Measurements from ENCODE around the gene MT1B. TPM values are rescaled to one million over a fixed set of nuclear protein-coding genes. Genes with fewer than 3 reads are reported as not detected.
A peak's percentile ranks its signal among the peaks of the same experiment; 100 is the strongest.

Gene MT1B
- total and polyA plus RNA-seq, 2 of the 13 experiments (the other 11 are each of a cell fraction or from before 2014, with no cell fraction given): 0.89 TPM; not detected in 1

- H3K79me2 ChIP-seq (ENCODE audit: insufficient read depth, low read length): no peaks in the 10 kb centered on the region
- H3K27me3 ChIP-seq (ENCODE audit: control insufficient read depth in 1 of 2, insufficient read depth in 2 of 2, low read length in 2 of 2): peaks cover 7 to 43% of the 10 kb centered on the region in 2 experiments
- no peaks in the 10 kb centered on the region for H3K36me3 ChIP-seq (replicated peaks in 1 of 2; ENCODE audit: control insufficient read depth in 1 of 2, insufficient read depth in 2 of 2, low read length in 2 of 2)
- intact Hi-C loops (cut with micrococcal nuclease; ENCODE audit: unreplicated experiment) (loop anchor here (5.0 kb wide), 1 partner anchor 192 kb away; no protein-coding TSS in a partner anchor), in situ Hi-C loops (cut with HindIII; ENCODE audit: extremely low pct_ligation_motif_present, low pct_unique_long_range_greater_than_20kb) (no loop called here)
- no peak for TF ChIP-seq ZBTB34 (CRISPR knock-in tag; IDR thresholded peaks at IDR 0.05)
- no peak for TF ChIP-seq KDM1A (CRISPR knock-in tag; IDR thresholded peaks at IDR 0.05)
- 0 out of 2 replicates have a peak, but pooled peaks have one; percentile 3 for TF ChIP-seq KDM5B (CRISPR knock-in tag; IDR thresholded peaks at IDR 0.05; ENCODE audit: borderline replicate concordance)
- no peak for TF ChIP-seq ZMYM2 (CRISPR knock-in tag; IDR thresholded peaks at IDR 0.05)
- 43% methylated on average over 19 of the region's 19 CpGs for WGBS (ENCODE audit: low lambda C conversion rate)
- H2AFZ ChIP-seq (ENCODE audit: low read length): no peak overlapping the region
- H3K4me1 ChIP-seq (ENCODE audit: insufficient read depth, low read length): peaks cover 27% of the 10 kb centered on the region
- DNase-seq (ENCODE audit: low spot score): no peak
- POLR2A ChIA-PET: interaction anchor here (1.1 kb wide), 1 partner anchor 45 kb away, joined by 3 read pairs; the partner anchor contains the start of gene MT1E
- no peak overlapping the region for H3K27ac ChIP-seq (ENCODE audit: extremely low read length, insufficient read depth, low read length)
- no peak for ATAC-seq
- CTCF ChIA-PET (ENCODE audit: low intra/inter-chr PET ratio, low total read pairs): no interaction called here
- H3K9me3 ChIP-seq (ENCODE audit: low read length): no peaks in the 10 kb centered on the region
- no peaks in the 10 kb centered on the region for H4K20me1 ChIP-seq (ENCODE audit: insufficient read depth, low read length)
- BruUV-seq (replicated peaks): no TSS peak
- no peak overlapping the region for H3K9ac ChIP-seq (ENCODE audit: insufficient read depth, low read depth, low read length)
- H3K4me3 ChIP-seq (replicated peaks in 1 of 3; ENCODE audit: insufficient read depth in 1 of 3, low read depth in 2 of 3, low read length in 3 of 3): no peak overlapping the region
- H3K4me2 ChIP-seq (ENCODE audit: low read depth, low read length): no peak overlapping the region
- FAIRE-seq: no peak
These were observed 18.3 kb downstream of the MT1B start for GRCh38 chr16:56669840-56670619.

- in situ Hi-C loops (cut with HindIII; ENCODE audit: extremely low pct_ligation_motif_present, low pct_unique_long_range_greater_than_20kb) (no loop called here), intact Hi-C loops (cut with micrococcal nuclease; ENCODE audit: unreplicated experiment) (loop anchor here (5.0 kb wide), 1 partner anchor 192 kb away; no protein-coding TSS in a partner anchor)
- H3K36me3 ChIP-seq (replicated peaks in 1 of 2; ENCODE audit: control insufficient read depth in 1 of 2, insufficient read depth in 2 of 2, low read length in 2 of 2): no peaks in the 10 kb centered on the region
- DNase-seq (ENCODE audit: low spot score): no peak
- H4K20me1 ChIP-seq (ENCODE audit: insufficient read depth, low read length): no peaks in the 10 kb centered on the region
- WGBS (ENCODE audit: low lambda C conversion rate): 30% methylated on average over 2 of the region's 2 CpGs
- H3K27ac ChIP-seq (ENCODE audit: extremely low read length, insufficient read depth, low read length): no peak overlapping the region
- no peaks in the 10 kb centered on the region for H3K79me2 ChIP-seq (ENCODE audit: insufficient read depth, low read length)
- ChIA-PET POLR2A (interaction anchor here (1.1 kb wide), 1 partner anchor 45 kb away, joined by 3 read pairs; the partner anchor contains the start of gene MT1E), CTCF (ENCODE audit: low intra/inter-chr PET ratio, low total read pairs) (no interaction called here)
- no peak overlapping the region for H3K9ac ChIP-seq (ENCODE audit: insufficient read depth, low read depth, low read length)
- H3K9me3 ChIP-seq (ENCODE audit: low read length): no peaks in the 10 kb centered on the region
- no peak overlapping the region for H3K4me2 ChIP-seq (ENCODE audit: low read depth, low read length)
- peaks cover 7 to 48% of the 10 kb centered on the region in 2 experiments for H3K27me3 ChIP-seq (ENCODE audit: control insufficient read depth in 1 of 2, insufficient read depth in 2 of 2, low read length in 2 of 2)
- H3K4me3 ChIP-seq (replicated peaks in 1 of 3; ENCODE audit: insufficient read depth in 1 of 3, low read depth in 2 of 3, low read length in 3 of 3): no peak overlapping the region
- FAIRE-seq: no peak
- BruUV-seq (replicated peaks): no TSS peak
- ATAC-seq: no peak
- H3K4me1 ChIP-seq (ENCODE audit: insufficient read depth, low read length): peaks cover 27% of the 10 kb centered on the region
- no peak overlapping the region for H2AFZ ChIP-seq (ENCODE audit: low read length)
- TF ChIP-seq CSRNP2 (CRISPR knock-in tag; conservative IDR thresholded peaks at IDR 0.05; ENCODE audit: low read depth) (no peak), U2AF2 (IDR thresholded peaks at IDR 0.05; ENCODE audit: low read depth, low read length) (no peak), FLYWCH1 (CRISPR knock-in tag; IDR thresholded peaks at IDR 0.05) (no peak), BCL3 (CRISPR knock-in tag; IDR thresholded peaks at IDR 0.05) (no peak), MEIS2 (CRISPR knock-in tag; IDR thresholded peaks at IDR 0.05) (no peak), ZNF275 (CRISPR knock-in tag; IDR thresholded peaks at IDR 0.05; ENCODE audit: borderline replicate concordance) (no peak), ZNF441 (CRISPR knock-in tag; IDR thresholded peaks at IDR 0.05; ENCODE audit: borderline replicate concordance) (no peak), ZNF10 (CRISPR knock-in tag; IDR thresholded peaks at IDR 0.05; ENCODE audit: borderline replicate concordance, low read depth) (no peak)
These were observed 18.9 kb downstream of the MT1B start for GRCh38 chr16:56670620-56670934.
